IPS DF 6.9 (cell line): Measurements from ENCODE around the gene PELI1.

Experiments
- DNase-seq: peaks from one replicate; pipeline ENCODE4 v3.0.0-alpha.2; 2013; ENCODE audit warnings: low read depth, low spot score
- H3K27ac ChIP-seq: one replicate; pipeline ENCODE4 v1.5.1; 2013; ENCODE audit warnings: low read length, control low read depth
- H3K27me3 ChIP-seq: 2 replicates; pipeline ENCODE4 v1.6.1; 2013; ENCODE audit warnings: mild to moderate bottlenecking, low read length; ENCODE audit not compliant: control insufficient read depth, insufficient read depth
- H3K36me3 ChIP-seq: 2 replicates; pipeline ENCODE4 v1.6.1; 2013; ENCODE audit warnings: low read length; ENCODE audit not compliant: control insufficient read depth, insufficient read depth
- H3K4me1 ChIP-seq: 2 replicates; pipeline ENCODE4 v1.6.1; 2013; ENCODE audit warnings: low read length; ENCODE audit not compliant: control insufficient read depth, insufficient read depth
- H3K4me3 ChIP-seq: 2 replicates; pipeline ENCODE4 v1.5.1; 2013; ENCODE audit warnings: mild to moderate bottlenecking, low read length
- H3K9me3 ChIP-seq: 2 replicates; pipeline ENCODE4 v1.6.1; 2013; ENCODE audit warnings: low read length, inconsistent platforms; ENCODE audit not compliant: control insufficient read depth, insufficient read depth
- WGBS: extraction: QIAGEN DNeasy Blood & Tissue Kit; methylation state at CpG from one replicate; pipeline ENCODE4 v1.1.7; 2013; ENCODE audit warnings: mixed read lengths, missing lambda C conversion rate; ENCODE audit not compliant: insufficient read length, insufficient coverage; 5-methylcytosine and 5-hydroxymethylcytosine counted together

The PELI1 gene

DNA sequence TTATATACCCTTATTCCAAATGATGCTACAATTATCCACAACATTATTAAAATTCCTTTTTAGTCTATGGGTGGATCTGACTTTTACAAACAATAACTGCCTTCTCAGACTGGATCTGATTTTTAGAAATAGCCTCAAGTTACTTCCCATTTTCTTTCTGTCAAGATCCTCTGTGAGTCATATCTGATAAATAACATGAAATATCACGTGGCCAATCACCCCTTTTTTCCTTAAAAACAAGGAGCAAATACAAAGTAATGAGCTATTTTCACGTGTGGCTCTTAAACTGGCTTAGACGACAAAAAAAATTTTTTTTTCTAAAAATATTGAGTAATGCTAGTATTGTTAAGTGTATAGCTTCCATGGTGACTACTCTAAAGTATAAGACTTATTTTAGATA, 6.7 kb downstream of the PELI1 start:
- no CpG with 5 or more reads among the region's 3 CpGs for WGBS
- no peaks in the 10 kb centered on the region for H3K36me3 ChIP-seq
- H3K27ac ChIP-seq = no peak overlapping the region
- peaks cover 1% of the 10 kb centered on the region; the same call in 1 of the 2 replicates for H3K4me1 ChIP-seq
- no peak for DNase-seq
- H3K27me3 ChIP-seq = no peaks in the 10 kb centered on the region
- H3K4me3 ChIP-seq = no peak overlapping the region
- no peaks in the 10 kb centered on the region for H3K9me3 ChIP-seq

DNA sequence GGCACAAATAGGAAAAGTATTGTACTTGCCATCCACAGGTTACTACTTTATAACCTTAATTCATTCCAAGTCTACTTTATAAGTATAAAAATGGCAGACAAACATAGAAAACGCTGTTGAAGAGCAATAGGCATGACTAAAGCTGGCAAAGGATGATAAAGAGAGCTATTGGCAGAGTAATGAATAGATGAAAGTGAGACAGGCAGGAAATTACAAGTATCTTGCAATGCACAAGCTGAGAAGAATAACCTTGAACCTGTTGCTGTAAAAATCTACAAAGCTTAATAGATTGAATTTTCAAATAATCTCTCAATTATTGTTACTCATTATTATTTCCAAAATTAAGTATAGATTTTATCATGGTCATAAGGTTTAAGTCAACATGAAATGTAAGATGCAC, 8.8 kb downstream of the PELI1 start:
- H3K27me3 ChIP-seq = no peaks in the 10 kb centered on the region
- H3K27ac ChIP-seq = no peak overlapping the region
- no peak for DNase-seq
- no CpG with 5 or more reads among the region's 1 CpG for WGBS
- no peaks in the 10 kb centered on the region for H3K9me3 ChIP-seq
- no peak overlapping the region for H3K4me3 ChIP-seq
- peaks cover 1% of the 10 kb centered on the region; the same call in 1 of the 2 replicates for H3K4me1 ChIP-seq
- no peaks in the 10 kb centered on the region for H3K36me3 ChIP-seq

DNA sequence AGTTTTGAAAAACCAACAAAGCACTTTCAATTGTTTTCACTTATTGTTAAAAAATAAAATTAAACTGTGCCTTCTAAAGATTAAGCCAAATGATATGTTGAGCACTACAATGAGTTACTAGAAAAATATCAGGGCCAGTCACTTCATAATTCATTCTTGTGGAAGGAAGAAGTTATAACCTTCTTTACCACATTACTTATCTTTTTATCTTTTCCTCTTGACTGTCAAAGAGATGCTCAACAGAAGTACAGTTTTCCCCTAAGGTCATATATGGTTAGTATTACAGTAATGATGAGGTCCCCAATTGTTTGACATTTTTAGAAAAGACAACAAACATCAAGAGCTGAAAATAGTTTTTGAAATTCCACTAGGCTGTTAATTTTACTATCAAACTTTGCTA, 9.4 kb downstream of the PELI1 start:
- Histone ChIP-seq H3K36me3 (no peaks in the 10 kb centered on the region), H3K27ac (no peak overlapping the region), H3K9me3 (no peaks in the 10 kb centered on the region), H3K4me3 (no peak overlapping the region), H3K27me3 (no peaks in the 10 kb centered on the region), H3K4me1 (peaks cover 1% of the 10 kb centered on the region; the same call in 1 of the 2 replicates)
- DNase-seq = no peak

DNA sequence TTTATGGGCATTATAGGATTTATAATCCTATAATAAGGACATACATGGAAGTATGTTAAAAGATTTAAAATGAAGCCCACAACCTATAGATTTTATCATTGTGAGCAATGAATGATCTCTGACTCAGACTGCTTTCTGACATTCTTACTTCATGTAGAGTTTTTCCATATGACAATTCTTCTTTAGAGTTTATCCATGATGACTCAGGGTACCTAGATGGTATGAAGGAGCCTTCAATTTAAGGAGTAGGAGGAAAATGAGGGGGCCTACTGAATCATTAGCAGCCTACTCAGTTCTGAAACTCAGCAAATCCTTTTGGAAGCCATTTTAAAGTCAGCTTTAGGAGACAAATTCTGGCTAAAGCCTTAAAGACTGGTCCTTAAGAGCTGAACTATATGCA, 10.4 kb downstream of the PELI1 start:
- Histone ChIP-seq H3K4me1 (peaks cover 1% of the 10 kb centered on the region; the same call in 1 of the 2 replicates), H3K27ac (no peak overlapping the region), H3K9me3 (no peaks in the 10 kb centered on the region), H3K27me3 (no peaks in the 10 kb centered on the region), H3K36me3 (no peaks in the 10 kb centered on the region), H3K4me3 (no peak overlapping the region)
- DNase-seq = no peak

DNA sequence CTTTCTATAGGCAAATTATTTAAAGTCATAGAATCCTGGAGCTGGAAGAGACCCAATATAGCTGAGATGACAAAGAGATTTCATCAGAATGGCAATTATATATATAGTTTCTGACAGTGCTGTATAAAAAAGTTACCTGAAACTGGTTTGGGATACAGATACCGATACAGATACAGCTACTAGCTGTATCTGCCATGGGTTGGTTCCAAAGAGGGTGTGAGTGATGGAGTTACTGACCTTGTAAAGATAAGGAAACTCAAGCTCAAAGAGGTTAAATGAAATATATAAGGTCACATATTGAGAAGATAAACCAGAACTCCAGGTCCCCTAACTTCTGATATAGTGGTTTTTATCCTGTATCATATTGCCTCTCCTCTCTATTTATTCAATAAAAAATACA, 10.9 kb downstream of the PELI1 start:
- WGBS = no CpG with 5 or more reads among the region's 1 CpG
- Histone ChIP-seq H3K27me3 (no peaks in the 10 kb centered on the region), H3K36me3 (no peaks in the 10 kb centered on the region), H3K4me1 (peaks cover 1% of the 10 kb centered on the region; the same call in 1 of the 2 replicates), H3K4me3 (no peak overlapping the region), H3K9me3 (no peaks in the 10 kb centered on the region), H3K27ac (no peak overlapping the region)
- no peak for DNase-seq

DNA sequence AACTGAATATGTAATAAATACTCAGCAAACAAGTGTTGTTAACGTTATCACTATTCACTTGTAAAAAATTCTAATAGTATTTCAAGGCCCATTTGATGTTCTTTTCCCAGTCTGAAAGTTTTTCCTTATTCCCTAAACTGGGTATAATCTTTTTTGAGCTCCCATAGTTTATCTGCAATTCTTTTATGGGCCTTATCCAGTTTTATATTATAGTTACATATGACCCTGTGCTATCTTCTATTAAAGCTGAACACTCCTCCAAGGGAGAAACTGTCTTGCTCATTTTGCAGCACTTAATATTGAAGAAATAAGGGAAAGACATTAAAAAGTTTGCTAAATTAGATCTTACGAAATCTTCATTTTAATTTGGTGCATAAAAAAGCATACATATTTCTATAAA, 13.9 kb downstream of the PELI1 start:
- no peak overlapping the region for H3K27ac ChIP-seq
- H3K27me3 ChIP-seq = no peaks in the 10 kb centered on the region
- no peak for DNase-seq
- no peaks in the 10 kb centered on the region for H3K4me1 ChIP-seq
- H3K9me3 ChIP-seq = no peaks in the 10 kb centered on the region
- no peaks in the 10 kb centered on the region for H3K36me3 ChIP-seq
- no CpG with 5 or more reads among the region's 2 CpGs for WGBS
- H3K4me3 ChIP-seq = no peak overlapping the region

DNA sequence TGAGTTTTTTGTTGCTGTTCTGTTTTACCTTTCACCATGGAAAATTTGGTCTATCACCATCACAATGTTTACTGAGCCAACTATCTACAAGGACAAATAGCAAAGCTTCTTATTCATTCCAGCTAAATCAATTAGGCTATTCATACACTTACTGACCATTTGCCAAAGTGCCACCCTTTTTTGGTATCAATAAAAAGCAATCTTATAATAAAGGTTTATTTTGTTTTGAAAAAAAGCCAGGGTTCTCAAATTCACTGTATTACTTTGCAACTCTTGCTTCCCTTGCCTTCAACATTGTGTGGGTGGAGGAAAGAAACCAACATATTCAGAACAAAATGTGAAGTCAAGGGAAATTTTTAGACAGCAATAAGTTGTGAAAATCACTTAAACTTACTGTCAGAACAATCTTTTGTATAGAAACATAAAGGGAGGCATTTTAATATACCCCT, 15.3 kb downstream of the PELI1 start:
- no peaks in the 10 kb centered on the region for H3K9me3 ChIP-seq
- no peaks in the 10 kb centered on the region for H3K4me1 ChIP-seq
- no peak overlapping the region for H3K4me3 ChIP-seq
- H3K27ac ChIP-seq = no peak overlapping the region
- no peak for DNase-seq
- H3K36me3 ChIP-seq = no peaks in the 10 kb centered on the region
- no peaks in the 10 kb centered on the region for H3K27me3 ChIP-seq

DNA sequence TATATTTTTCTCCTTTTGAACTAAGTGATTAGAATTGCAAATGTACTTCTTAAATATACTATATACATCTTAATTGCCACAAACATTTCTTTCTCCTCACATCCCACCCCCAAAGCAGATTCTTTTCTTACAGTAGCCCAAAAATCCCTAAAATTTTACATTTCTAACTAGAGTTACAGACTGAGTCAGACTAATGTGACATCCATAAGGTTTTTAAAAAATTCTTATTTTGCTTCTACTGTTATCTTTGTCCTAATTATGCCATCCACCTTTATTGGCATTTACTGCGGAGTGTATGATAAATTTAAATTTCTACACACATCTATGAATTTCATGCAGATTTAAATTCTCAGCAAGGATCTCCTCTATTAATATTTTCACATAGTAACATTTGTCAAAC, 15.8 kb downstream of the PELI1 start:
- H3K27me3 ChIP-seq = no peaks in the 10 kb centered on the region
- H3K27ac ChIP-seq = no peak overlapping the region
- H3K4me1 ChIP-seq = no peaks in the 10 kb centered on the region
- no CpG with 5 or more reads among the region's 1 CpG for WGBS
- H3K9me3 ChIP-seq = no peaks in the 10 kb centered on the region
- H3K4me3 ChIP-seq = no peak overlapping the region
- DNase-seq = no peak
- H3K36me3 ChIP-seq = no peaks in the 10 kb centered on the region

DNA sequence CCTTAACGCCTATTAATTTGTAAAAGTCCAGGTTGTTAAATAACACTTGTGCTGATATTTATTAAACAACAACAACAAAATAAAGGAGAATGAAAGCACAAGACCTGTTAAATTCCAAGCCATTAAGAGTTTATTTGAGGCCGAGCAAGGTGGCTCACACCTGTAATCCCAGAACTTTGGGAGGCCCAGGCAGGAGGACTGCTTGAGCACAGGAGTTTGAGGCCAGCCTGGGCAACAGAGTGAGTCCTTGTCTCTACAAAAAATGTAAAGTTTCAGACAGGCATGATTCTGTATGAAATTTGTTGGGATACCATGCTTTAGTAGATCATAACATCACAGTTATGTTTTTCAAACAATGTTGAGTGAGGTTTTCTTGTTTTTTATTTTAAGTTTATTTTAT, 17.1 kb downstream of the PELI1 start:
- no peaks in the 10 kb centered on the region for H3K4me1 ChIP-seq
- H3K4me3 ChIP-seq = no peak overlapping the region
- H3K27me3 ChIP-seq = no peaks in the 10 kb centered on the region
- H3K9me3 ChIP-seq = no peaks in the 10 kb centered on the region
- WGBS = no CpG with 5 or more reads among the region's 2 CpGs
- H3K27ac ChIP-seq = no peak overlapping the region
- no peak for DNase-seq
- no peaks in the 10 kb centered on the region for H3K36me3 ChIP-seq

DNA sequence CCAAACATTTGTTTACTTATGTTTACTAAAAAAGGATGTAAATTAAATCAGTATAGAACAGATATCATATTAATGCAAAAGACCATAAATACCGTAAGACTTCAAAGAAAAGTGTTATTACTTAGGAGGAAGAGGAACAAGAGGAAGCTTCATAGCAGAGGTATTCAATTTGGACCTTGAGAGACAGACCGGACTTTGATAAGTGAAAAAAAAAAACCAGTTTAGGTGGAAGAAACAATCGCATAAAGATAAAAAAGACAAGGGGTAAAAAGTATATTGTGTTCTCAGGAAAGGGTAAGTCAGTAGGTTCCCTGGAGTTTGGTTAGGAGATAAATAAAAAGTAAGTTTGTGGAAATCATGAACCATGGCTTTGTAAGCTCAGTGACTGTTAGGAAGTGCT, 17.6 kb downstream of the PELI1 start:
- H3K9me3 ChIP-seq = no peaks in the 10 kb centered on the region
- H3K27ac ChIP-seq = no peak overlapping the region
- no CpG with 5 or more reads among the region's 3 CpGs for whole genome bisulfite sequencing
- DNase-seq = no peak
- no peak overlapping the region for H3K4me3 ChIP-seq
- no peaks in the 10 kb centered on the region for H3K4me1 ChIP-seq
- no peaks in the 10 kb centered on the region for H3K27me3 ChIP-seq
- H3K36me3 ChIP-seq = no peaks in the 10 kb centered on the region

DNA sequence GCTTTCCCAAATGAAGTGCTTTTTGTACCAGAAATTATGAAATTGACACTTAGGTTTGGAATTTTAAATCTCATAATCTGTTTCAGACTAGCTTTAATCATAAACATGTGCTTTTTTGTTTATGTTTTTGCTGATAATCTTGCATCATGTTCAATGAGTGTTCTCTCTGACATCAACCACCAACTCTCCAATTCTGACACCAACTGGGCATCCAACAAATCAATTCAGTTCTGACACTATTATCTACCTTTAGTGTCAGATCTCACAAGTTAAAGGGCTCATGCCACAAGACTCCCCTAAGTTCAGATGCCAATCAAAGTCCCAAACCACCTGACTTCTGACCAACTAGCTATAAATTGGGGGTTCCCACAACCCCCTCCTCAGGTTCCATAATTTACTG, 19.6 kb downstream of the PELI1 start:
- Histone ChIP-seq H3K4me1 (no peaks in the 10 kb centered on the region), H3K36me3 (no peaks in the 10 kb centered on the region)

More for the DNA sequence above, 19.6 kb downstream of the PELI1 start:
- Histone ChIP-seq H3K4me3 (no peak overlapping the region), H3K9me3 (no peaks in the 10 kb centered on the region), H3K27ac (no peak overlapping the region), H3K27me3 (no peaks in the 10 kb centered on the region)
- no peak for DNase-seq
